Choroid plexus epithelial cell (primary cell): ENCODE data around the gene NELFB.
"Not testable (repeated sequence)": the region's sequence is repeated elsewhere in the genome, so short reads cannot be mapped to it uniquely, and the experiment has no call there.

Experiments used
- DNase-seq: peaks from one replicate; pipeline ENCODE4 v3.0.0-alpha.2; 2010; ENCODE audit warnings: low read depth
- H3K4me3 ChIP-seq: 2 replicates; pipeline ENCODE4 v1.5.1; 2011; ENCODE audit warnings: low read depth, mild to moderate bottlenecking, control low read depth, low read length, moderate library complexity
- TF ChIP-seq, protein P1 (sequence below): conservative IDR thresholded peaks from 2 replicates; pipeline ENCODE4 v1.5.1; 2011; ENCODE audit warnings: low read depth, mild to moderate bottlenecking, control low read depth, inconsistent platforms, low read length, moderate library complexity

The NELFB gene

DNA sequence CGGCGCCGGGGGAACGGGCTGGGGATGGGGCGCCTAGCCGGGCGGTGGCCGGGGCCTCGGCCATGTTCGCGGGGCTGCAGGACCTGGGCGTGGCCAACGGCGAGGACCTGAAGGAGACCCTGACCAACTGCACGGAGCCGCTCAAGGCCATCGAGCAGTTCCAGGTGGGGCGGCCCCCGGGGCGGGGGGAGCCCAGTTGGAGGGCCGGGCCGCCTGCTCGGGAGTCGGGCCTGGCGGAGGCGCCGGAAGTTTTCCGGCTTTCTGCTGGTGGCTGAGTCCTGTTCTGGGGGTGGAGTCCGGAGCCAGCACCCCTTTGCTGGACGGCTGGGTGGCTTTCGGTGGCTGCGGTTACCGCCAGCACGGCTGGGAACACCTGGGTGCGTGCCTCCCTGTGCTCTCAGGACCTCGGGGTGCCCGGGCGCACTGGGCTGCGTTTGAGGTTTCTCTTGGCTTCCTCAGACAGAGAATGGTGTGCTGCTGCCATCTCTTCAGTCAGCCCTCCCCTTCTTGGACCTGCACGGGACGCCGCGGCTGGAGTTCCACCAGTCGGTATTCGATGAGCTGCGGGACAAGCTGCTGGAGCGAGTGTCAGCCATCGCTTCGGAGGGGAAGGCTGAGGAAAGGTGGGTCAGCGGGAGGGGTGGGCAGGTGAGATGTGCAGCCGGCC lies 454 bp downstream of the NELFB start:
- peak overlapping the region; percentile 91 for H3K4me3 ChIP-seq
- DNase-seq: no peak
- TF ChIP-seq, protein P1, sequence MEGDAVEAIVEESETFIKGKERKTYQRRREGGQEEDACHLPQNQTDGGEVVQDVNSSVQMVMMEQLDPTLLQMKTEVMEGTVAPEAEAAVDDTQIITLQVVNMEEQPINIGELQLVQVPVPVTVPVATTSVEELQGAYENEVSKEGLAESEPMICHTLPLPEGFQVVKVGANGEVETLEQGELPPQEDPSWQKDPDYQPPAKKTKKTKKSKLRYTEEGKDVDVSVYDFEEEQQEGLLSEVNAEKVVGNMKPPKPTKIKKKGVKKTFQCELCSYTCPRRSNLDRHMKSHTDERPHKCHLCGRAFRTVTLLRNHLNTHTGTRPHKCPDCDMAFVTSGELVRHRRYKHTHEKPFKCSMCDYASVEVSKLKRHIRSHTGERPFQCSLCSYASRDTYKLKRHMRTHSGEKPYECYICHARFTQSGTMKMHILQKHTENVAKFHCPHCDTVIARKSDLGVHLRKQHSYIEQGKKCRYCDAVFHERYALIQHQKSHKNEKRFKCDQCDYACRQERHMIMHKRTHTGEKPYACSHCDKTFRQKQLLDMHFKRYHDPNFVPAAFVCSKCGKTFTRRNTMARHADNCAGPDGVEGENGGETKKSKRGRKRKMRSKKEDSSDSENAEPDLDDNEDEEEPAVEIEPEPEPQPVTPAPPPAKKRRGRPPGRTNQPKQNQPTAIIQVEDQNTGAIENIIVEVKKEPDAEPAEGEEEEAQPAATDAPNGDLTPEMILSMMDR: no peak

GRCh38 chr9:137256362-137256761 lies 1.2 kb downstream of the NELFB start:
- peak overlapping the region; percentile 91 for H3K4me3 ChIP-seq
- no peak for DNase-seq
- TF ChIP-seq, protein P1: no peak

GRCh38 chr9:137256856-137257255 lies 1.7 kb downstream of the NELFB start:
- H3K4me3 ChIP-seq: peak overlapping the region; percentile 5
- TF ChIP-seq, protein P1: no peak
- no peak for DNase-seq

DNA sequence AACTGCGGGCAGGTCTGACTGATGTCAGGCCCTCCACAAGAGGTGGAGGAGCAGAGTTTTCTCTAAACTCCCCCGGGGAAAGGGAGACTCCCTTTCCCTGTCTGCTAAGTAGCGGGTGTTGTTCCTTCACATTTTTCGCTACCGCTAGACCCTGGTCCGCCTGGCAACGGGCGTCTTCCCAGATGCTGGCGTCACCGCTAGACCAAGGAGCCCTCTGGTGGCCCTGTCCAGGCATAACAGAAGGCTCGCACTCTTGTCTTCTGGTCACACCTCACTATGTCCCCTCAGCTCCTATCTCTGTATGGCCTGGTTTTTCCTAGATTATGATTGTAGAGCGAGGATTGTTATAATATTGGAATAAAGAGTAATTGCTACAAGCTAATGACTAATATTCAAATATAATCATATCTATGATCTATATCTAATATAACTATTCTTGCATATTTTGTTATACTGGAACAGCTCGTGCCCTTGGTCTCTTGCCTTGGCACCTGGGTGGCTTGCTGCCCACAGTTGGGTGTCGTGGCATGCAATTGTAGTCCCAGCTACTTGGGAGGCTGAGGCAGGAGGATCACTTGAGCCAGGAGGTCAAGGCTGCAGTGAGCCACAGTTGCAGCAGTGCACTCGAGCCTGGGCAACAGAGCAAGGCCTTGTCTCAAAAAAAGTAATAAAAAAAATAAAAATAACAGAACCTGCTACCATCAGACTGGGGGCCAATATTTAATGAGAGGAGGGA lies 7.2 kb downstream of the NELFB start:
- DNase-seq: peak; percentile 63
- TF ChIP-seq, protein P1: peak; percentile 51
- not testable (repeated sequence) for H3K4me3 ChIP-seq

DNA sequence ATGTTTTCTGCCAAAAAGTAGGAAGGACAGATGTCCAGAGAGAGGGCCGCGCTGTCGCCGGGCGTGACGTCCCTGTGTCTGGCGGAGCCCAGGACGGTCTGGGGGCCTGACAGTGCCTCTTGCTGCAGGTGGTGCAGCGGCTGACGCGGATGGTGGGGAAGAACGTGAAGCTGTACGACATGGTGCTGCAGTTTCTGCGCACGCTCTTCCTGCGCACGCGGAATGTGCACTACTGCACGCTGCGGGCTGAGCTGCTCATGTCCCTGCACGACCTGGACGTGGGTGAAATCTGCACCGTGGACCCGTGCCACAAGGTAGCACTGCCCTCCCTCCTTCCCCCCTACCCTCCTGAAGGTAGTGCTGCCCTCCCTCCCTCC lies 7.8 kb downstream of the NELFB start:
- no peak for DNase-seq
- TF ChIP-seq, protein P1: no peak

GRCh38 chr9:137263506-137263905 lies 8.4 kb downstream of the NELFB start:
- no peak overlapping the region for H3K4me3 ChIP-seq
- TF ChIP-seq, protein P1: no peak

More for the DNA sequence above, 7.8 kb downstream of the NELFB start:
- no peak overlapping the region for H3K4me3 ChIP-seq

More at GRCh38 chr9:137263506-137263905, 8.4 kb downstream of the NELFB start:
- no peak for DNase-seq
